ENCODE data around the gene FAF1. TPM values are rescaled to one million over a fixed set of nuclear protein-coding genes. Genes with fewer than 3 reads are reported as not detected.
"Not testable (repeated sequence)": the region's sequence is repeated elsewhere in the genome, so short reads cannot be mapped to it uniquely, and the experiment has no call there.

FAF1 gene
- total RNA-seq, 2 donors from 2014 or later: 60.3 to 66.7 TPM

DNA sequence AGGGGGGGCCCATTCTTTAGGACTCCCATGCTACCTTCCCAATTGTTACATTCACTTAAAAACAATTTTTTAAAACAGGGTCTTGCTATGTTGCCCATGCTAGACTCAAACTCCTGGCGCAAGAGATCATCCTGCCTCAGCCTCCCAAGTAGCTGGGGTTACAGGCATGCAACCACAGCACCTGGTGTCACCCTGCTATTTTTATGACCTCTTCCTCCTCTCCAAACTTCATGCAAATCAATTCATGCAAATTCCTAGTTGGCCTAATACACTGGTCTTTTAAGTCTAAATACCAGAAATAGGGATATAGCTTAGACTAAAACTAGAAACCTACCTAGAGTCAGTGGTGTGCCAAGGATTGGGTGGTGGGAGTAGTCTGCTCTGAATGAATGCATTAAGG is 40.1 kb upstream of the FAF1 start:
- intact Hi-C loops (cut with DNase I): no loop called here
- Histone ChIP-seq H3K27me3 (no peaks in the 10 kb centered on the region), H3K4me1 (no peaks in the 10 kb centered on the region), H3K36me3 (no peaks in the 10 kb centered on the region), H3K4me3 (no peak overlapping the region), H3K9ac (ENCODE audit: low read depth in 2 of 2, low read length in 2 of 2) (no peak overlapping the region), H3K9me3 (no peaks in the 10 kb centered on the region), H3K27ac (no peak overlapping the region)
- TF ChIP-seq, protein P1, sequence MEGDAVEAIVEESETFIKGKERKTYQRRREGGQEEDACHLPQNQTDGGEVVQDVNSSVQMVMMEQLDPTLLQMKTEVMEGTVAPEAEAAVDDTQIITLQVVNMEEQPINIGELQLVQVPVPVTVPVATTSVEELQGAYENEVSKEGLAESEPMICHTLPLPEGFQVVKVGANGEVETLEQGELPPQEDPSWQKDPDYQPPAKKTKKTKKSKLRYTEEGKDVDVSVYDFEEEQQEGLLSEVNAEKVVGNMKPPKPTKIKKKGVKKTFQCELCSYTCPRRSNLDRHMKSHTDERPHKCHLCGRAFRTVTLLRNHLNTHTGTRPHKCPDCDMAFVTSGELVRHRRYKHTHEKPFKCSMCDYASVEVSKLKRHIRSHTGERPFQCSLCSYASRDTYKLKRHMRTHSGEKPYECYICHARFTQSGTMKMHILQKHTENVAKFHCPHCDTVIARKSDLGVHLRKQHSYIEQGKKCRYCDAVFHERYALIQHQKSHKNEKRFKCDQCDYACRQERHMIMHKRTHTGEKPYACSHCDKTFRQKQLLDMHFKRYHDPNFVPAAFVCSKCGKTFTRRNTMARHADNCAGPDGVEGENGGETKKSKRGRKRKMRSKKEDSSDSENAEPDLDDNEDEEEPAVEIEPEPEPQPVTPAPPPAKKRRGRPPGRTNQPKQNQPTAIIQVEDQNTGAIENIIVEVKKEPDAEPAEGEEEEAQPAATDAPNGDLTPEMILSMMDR (IDR thresholded peaks at IDR 0.05): no peak
- no peak for DNase-seq

DNA sequence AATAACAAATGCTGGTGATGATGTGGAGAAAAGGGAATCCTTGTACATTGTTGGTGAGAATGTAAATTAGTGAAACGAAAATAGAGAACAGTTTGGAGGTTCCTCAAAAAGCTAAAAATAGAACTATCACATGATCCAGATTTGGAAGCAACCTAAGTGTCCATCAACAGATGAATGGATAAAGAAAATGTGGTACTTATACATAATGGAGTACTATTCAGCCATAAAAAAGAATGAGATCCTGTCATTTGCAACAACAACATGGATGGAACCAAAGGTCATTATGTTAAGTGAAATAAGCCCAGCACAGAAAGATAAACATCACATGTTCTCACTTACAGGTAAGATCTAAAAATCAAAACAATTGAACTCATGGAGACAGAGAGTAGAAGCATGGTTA is 39.3 kb upstream of the FAF1 start:
- H3K4me1 ChIP-seq; H3K27ac ChIP-seq; H3K9ac ChIP-seq (ENCODE audit: low read depth in 2 of 2, low read length in 2 of 2); H3K27me3 ChIP-seq; intact Hi-C loops (cut with DNase I); H3K9me3 ChIP-seq; H3K36me3 ChIP-seq; DNase-seq; H3K4me3 ChIP-seq: not testable (repeated sequence)

DNA sequence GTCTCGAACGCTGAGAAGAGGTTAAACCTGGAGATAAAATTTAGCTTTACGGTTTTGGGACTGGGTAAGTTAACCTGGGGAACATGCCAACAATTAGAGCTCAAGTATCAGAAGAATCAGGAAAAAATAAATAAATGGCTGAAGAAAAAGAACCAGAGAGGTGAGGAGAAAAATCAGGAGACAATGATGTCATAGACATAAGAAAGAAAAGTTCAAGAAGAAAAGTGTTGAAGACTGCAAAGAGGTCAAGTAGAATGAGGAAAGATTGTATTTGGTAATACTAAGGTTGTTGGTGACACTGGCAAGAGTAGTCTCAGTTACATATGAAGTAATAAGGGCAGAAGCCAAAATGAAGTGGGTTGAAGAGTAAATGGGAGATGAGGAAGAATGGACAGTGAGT is 36.0 kb upstream of the FAF1 start:
- H3K36me3 ChIP-seq: no peaks in the 10 kb centered on the region
- no peak overlapping the region for H3K9ac ChIP-seq (ENCODE audit: low read depth in 2 of 2, low read length in 2 of 2)
- H3K4me3 ChIP-seq: no peak overlapping the region
- no peak overlapping the region for H3K27ac ChIP-seq
- no peaks in the 10 kb centered on the region for H3K9me3 ChIP-seq
- H3K27me3 ChIP-seq: no peaks in the 10 kb centered on the region
- DNase-seq: no peak
- no peaks in the 10 kb centered on the region for H3K4me1 ChIP-seq
- intact Hi-C loops (cut with DNase I): no loop called here
- TF ChIP-seq, protein P1 (IDR thresholded peaks at IDR 0.05): no peak

DNA sequence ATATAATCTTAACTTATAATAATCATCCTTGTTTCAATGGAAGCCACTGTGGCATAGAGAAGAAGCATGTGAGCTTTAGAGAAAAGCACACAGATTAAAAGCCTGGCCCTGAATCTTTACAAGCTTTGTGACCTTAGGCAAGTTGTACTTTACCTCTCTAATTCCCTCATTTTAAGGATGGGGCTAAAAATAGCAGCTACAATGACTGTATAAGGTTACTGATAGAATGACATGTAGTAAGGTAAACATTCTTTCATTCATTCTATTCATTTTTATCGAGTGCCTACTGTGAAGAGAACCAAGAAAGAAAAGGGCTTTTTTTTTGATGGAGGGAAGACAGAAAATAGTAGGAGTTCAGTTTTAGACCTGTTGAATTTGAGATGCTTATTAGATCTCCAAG is 35.6 kb upstream of the FAF1 start:
- Histone ChIP-seq H3K4me3 (no peak overlapping the region), H3K9ac (ENCODE audit: low read depth in 2 of 2, low read length in 2 of 2) (no peak overlapping the region), H3K27ac (no peak overlapping the region), H3K27me3 (no peaks in the 10 kb centered on the region), H3K4me1 (no peaks in the 10 kb centered on the region), H3K36me3 (no peaks in the 10 kb centered on the region), H3K9me3 (no peaks in the 10 kb centered on the region)
- TF ChIP-seq, protein P1 (IDR thresholded peaks at IDR 0.05): no peak
- intact Hi-C loops (cut with DNase I): no loop called here
- no peak for DNase-seq

DNA sequence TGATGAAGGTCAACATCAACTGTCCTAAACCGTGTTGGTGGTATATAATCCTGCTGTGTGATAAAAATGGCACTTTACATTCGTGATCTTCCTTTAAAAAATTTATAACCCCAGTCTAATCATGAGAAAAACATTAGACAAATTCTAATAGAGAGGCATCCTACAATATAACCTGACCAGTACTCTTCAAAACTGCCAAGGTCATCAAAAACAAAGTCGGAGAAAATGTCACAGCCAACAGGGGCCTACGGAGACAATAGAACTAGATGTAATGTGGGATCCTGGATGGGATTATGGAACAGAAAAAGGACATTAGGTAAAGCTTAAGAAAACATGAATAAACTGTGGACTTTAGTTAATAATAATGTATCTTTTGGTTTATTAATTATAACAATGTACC is 34.9 kb upstream of the FAF1 start:
- no peaks in the 10 kb centered on the region for H3K9me3 ChIP-seq
- intact Hi-C loops (cut with DNase I): no loop called here
- no peak overlapping the region for H3K27ac ChIP-seq
- TF ChIP-seq, protein P1 (IDR thresholded peaks at IDR 0.05): no peak
- no peaks in the 10 kb centered on the region for H3K27me3 ChIP-seq
- no peak for DNase-seq
- no peak overlapping the region for H3K9ac ChIP-seq (ENCODE audit: low read depth in 2 of 2, low read length in 2 of 2)
- H3K36me3 ChIP-seq: no peaks in the 10 kb centered on the region
- H3K4me1 ChIP-seq: no peaks in the 10 kb centered on the region
- H3K4me3 ChIP-seq: no peak overlapping the region

DNA sequence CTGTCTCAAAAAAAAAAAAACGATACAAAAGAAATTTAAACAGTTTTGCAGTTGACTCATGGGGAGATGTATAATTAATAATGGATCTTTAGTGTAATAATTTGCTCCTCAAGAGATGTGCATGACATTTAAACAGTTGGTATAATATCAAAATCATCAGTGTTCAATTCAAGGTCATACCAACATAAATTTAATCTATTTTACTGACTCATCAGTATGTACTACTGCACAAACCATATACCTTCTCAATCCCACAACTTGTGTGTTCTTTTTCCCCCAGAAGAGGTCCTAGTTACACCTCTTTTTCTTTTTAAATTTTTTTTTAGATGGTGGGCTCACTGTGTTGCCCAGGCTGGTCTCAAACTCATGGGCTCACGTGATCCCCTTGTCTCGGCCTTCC is 33.6 kb upstream of the FAF1 start:
- Histone ChIP-seq H3K36me3 (no peaks in the 10 kb centered on the region), H3K4me1 (no peaks in the 10 kb centered on the region), H3K9me3 (no peaks in the 10 kb centered on the region), H3K9ac (ENCODE audit: low read depth in 2 of 2, low read length in 2 of 2) (no peak overlapping the region), H3K4me3 (no peak overlapping the region), H3K27ac (no peak overlapping the region), H3K27me3 (no peaks in the 10 kb centered on the region)
- intact Hi-C loops (cut with DNase I): no loop called here
- DNase-seq: no peak
- TF ChIP-seq, protein P1 (IDR thresholded peaks at IDR 0.05): no peak
